RCC 7860 (cell line): Measurements from ENCODE around the gene WNT6.

Source experiments
- DNase-seq: peaks from one replicate; pipeline ENCODE4 v3.0.0-alpha.2; 2015; ENCODE audit warnings: low spot score
- FAIRE-seq: peaks from 2 replicates; lab custom pipeline; 2012; peaks lifted over from hg19 to GRCh38; lab: Jason Lieb, UNC

The WNT6 gene

GRCh38 chr2:218859556-218859987 lies at the start of gene WNT6:
Gene WNT6, plus strand, starts transcription at chr2:218859805. Its CDS starts 233 bp downstream, at chr2:218860038.
- FAIRE-seq: no peak
- no peak for DNase-seq

DNA sequence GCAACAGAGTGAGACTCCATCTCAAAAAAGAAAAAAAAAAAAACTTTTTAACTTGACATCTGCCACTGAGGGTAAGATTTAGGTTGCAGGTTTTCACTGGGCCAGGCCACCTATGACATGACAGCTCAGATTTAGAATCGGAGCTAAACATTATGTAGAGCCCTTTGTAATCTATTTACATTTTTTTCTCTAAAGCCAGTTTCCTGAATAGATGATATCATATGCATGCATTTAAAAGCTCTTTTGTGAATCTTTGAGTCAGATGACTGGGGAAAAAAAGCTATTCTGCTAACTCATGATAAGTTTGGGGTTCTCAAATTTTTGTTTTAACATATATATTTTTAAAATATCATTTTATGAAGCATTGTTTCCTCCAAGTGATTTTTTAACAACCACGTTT lies 49.3 kb upstream of the WNT6 start:
- FAIRE-seq (no peak), DNase-seq (no peak)

- FAIRE-seq: no peak
- DNase-seq: no peak
Measured at GRCh38 chr2:218811382-218811781, 48.2 kb upstream of the WNT6 start.

DNA sequence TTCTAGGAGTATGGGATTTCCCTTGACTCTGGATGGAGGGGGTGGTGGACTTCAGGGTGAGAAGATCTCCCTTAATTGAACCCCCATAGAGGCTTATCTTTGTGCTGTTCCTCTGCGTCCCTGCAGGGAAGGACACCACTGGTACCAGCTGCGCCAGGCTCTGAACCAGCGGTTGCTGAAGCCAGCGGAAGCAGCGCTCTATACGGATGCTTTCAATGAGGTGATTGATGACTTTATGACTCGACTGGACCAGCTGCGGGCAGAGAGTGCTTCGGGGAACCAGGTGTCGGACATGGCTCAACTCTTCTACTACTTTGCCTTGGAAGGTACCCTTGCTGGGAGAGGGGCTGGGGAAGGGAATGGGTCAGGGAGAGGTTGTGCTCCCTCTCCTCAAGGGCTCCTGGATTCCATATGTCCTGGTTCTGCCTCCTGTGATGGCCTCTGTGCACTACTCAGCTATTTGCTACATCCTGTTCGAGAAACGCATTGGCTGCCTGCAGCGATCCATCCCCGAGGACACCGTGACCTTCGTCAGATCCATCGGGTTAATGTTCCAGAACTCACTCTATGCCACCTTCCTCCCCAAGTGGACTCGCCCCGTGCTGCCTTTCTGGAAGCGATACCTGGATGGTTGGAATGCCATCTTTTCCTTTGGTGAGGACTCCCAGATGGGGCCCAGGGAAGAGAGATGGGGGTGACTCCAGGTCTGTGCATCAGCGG lies 47.3 kb upstream of the WNT6 start:
- DNase-seq (no peak), FAIRE-seq (no peak)

DNA sequence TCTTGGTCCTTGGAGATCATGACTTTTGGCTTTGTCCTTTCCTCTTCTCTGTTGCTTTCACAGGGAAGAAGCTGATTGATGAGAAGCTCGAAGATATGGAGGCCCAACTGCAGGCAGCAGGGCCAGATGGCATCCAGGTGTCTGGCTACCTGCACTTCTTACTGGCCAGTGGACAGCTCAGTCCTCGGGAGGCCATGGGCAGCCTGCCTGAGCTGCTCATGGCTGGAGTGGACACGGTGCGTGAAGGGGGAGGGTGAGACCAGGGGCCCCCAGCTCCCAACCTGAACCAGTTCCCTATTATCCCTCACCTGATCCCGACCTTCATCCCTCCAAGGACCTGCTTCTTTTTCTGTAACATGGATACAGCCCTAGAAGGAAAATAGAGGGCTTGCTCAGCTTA lies 46.7 kb upstream of the WNT6 start:
- DNase-seq (no peak), FAIRE-seq (no peak)

DNA sequence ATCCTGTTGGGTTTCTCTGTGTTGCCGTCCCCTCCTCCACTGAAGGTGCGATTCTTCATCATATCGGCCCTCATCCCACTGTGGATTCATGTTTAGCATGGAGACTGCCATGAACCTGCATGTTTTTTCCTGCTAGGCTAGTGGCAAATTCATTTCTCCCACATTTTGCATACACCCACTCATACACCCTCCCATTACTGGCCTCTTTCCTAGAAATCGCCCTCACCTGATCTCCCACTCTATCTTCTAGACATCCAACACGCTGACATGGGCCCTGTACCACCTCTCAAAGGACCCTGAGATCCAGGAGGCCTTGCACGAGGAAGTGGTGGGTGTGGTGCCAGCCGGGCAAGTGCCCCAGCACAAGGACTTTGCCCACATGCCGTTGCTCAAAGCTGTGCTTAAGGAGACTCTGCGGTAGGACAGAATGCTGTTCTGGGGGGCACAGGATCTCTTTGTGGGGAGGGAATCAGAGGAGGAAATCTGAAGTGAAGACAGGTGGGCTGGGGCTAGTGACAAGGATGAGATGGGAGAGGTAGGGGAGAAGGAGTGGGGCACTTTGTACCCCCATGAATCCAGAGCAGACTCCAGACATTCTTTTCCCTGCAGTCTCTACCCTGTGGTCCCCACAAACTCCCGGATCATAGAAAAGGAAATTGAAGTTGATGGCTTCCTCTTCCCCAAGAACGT lies 45.7 kb upstream of the WNT6 start:
- no peak for FAIRE-seq
- DNase-seq: no peak

- no peak for FAIRE-seq
- no peak for DNase-seq
Measured at GRCh38 chr2:218814540-218815243, 44.9 kb upstream of the WNT6 start.

DNA sequence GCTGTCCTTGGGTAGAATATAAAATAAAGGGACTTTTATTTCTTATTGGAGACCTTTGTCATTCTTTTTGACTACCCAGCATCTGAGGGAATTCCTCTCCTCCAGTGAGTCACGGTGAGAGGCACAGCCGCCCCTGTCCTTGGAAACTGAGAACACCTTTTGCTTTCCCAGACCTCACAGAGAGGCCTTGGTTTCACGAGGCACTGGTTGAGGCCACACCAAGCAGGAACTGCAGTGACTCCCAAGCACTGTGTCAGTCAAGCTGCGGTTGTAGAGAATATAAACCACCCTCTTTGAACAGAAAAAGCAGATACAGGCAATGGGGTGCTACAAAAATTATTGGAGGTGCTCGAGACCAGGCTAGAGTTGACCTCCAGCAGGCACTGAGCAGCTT lies 44.4 kb upstream of the WNT6 start:
- no peak for DNase-seq
- no peak for FAIRE-seq

DNA sequence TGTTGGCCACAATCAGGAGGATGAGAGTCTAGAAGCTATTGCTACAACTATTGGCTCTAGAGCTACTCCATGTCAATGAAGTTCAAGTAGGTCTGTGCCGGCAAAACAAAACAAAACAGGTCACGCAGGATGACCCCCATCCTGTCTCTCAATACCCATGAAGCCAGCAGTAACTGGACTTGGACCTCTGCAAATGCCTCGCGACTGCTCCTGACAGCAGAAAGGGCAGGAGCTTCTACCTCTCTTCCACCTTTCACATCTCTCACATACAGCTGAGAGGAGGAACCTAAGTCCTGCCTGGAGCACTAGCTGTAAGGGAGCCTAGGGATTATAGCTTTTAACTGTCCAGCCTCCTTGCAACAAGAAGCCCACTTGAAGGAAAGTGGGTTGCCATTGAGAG lies 44.0 kb upstream of the WNT6 start:
- no peak for FAIRE-seq
- DNase-seq: no peak

DNA sequence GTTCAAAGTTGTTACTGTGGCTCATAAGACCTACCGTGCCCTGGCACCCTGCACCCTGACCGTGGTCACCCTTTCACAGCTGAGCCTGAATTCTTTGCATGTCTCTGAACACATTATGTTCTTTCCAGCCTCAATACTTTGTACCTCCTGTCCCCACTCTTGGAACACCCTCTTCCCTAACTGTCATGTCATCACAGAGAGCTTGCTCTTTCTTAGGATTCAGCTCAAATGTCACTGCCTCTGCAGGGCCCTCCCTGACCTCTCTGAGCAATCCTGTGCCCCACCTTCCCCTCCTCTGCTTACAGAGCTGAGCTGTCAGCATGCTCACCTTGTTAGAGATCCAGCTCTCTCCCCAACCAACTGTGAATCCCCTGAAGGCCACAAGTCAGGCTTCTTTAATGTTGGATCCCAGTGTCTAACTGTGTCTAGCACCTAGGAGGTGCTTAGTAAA lies 43.0 kb upstream of the WNT6 start:
- no peak for DNase-seq
- no peak for FAIRE-seq

- FAIRE-seq: no peak
- no peak for DNase-seq
Measured at GRCh38 chr2:218819093-218819492, 40.5 kb upstream of the WNT6 start.

- DNase-seq: no peak
- no peak for FAIRE-seq
Measured at GRCh38 chr2:218820746-218821369, 38.7 kb upstream of the WNT6 start.

DNA sequence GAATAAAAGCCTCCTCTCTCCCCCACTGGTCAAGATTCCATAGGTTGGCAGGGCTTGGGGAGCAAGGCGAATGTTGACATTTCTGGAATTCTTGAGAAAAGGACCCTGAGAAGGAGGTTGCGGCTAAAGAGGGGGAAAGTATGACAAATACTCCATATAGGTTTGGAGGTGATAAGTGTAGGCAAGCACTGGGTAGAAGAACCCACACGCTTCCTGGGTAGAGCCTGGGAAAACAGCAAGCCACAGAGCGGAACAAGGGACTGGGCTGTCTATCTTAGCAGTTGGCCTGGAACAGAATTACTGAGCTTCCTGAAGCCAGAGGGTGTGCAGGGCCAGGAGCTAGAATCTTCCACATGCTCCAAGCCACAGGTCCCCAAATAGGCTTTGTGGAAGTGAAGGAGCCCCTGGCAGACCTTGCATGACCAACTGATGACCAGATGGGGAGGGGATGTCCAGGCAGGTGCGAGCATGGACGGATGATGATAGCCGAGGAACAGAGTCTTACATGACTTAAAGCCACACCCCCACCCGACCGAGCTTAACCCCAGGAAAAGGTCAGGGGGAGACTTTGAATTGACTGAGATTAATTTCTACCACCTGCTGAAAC lies 37.9 kb upstream of the WNT6 start:
- DNase-seq (no peak), FAIRE-seq (no peak)

- no peak for FAIRE-seq
- DNase-seq: no peak
Measured at GRCh38 chr2:218822622-218823021, 37.0 kb upstream of the WNT6 start.

DNA sequence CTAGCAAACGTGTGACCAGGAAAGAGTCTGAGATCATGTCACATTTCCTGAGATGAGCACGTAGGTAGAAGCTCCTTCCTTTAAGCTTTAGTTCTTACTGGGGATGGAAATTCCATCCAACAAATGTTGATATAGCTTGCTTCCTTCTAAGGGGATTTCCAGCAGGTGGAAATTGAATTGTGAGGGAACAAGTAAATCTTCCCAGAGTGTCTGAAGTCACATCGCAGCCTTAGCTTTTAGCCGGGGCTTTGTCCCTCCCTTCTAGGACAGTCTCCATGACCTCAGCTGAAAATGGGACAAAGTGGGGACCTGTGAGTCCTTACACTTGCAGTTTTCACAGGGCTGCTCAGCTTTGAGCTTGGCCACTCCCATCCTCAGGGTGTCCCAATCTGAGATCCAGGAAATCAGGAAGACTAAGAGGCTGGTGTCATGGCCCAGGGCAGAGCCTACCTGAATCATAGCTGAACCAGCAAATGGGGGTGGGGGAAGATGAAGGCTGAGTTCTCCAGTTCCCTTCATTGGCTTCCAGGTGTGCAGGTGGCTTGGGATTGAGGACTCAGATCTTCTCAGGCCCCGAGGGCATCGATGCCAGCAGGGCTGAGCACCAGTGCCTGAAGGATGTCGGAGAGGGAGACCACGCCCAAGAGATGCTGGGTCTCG lies 36.3 kb upstream of the WNT6 start:
- no peak for DNase-seq
- FAIRE-seq: no peak

GRCh38 chr2:218824004-218824403 lies 35.6 kb upstream of the WNT6 start:
- no peak for FAIRE-seq
- no peak for DNase-seq

DNA sequence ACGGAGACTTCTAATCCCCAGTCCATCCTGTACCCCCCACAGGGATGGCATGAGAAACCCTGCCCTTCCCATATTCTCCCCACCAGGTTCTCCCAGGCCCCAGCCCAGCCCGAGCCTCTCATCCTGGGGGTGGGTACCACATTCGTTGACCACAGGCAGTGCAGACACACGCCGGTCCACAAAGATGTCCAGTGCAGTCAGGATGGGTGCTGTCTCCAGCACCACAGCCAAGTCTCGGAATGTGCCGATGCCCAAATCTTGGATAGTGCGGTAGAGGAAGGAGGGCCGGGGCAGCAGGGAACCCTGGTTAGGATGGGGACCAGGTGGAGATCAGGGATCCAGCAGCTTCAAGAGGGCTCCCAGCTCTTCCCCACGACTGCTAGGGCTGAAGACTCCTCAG lies 32.8 kb upstream of the WNT6 start:
- FAIRE-seq: no peak
- no peak for DNase-seq

GRCh38 chr2:218827701-218828476 lies 31.7 kb upstream of the WNT6 start:
- FAIRE-seq: no peak
- DNase-seq: no peak

GRCh38 chr2:218828477-218828778 lies 31.2 kb upstream of the WNT6 start:
- FAIRE-seq (no peak), DNase-seq (no peak)

DNA sequence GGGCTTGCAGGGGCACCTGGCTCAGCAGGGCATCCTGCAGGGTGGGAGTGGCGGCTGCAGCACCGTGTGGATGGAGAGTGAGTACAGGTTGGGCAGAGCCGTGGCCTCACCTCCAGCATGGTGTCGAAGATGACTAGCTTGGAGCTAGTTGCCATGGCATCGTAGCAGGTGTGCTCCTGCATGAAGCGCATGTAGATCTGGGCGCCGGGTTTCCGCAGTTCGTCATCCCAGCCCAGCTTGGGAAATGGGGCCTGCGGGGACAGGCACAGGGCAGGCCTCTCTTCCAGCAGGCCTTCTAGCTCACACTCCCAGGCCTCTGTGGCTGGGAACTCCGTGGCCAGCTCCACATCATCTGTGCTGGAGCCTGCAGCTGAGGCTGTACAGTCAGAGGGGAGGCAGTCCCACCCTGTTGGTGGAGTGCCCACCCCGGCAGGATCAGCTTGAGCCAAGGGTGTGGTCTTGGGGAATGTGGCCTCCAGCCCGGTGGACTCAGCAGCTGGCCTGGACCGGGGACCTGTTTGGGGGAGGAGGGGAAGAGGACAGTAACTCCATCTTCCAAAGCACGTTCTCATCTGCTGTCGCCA lies 29.6 kb upstream of the WNT6 start:
- FAIRE-seq: no peak
- no peak for DNase-seq
